HCT116 (cell line): ENCODE measurements around the gene STPG3.

Experiments used
- CEBPB ChIP-seq: IDR thresholded peaks from 2 replicates; pipeline ENCODE4 v1.6.1; 2012; ENCODE audit warnings: low read depth
- EGR1 ChIP-seq: IDR thresholded peaks from 2 replicates; pipeline ENCODE4 v1.6.1; 2012; ENCODE audit warnings: low read depth
- EZH2 ChIP-seq: fragments of 200-600 bp; sonication (generic); IDR thresholded peaks from 2 replicates; pipeline ENCODE4 v1.6.1; 2017; ENCODE audit warnings: antibody characterized with exemption, mixed run types
- EZH2phosphoT487 ChIP-seq: fragments of 200-600 bp; IDR thresholded peaks from 2 replicates; pipeline ENCODE4 v1.6.1; 2018; ENCODE audit warnings: antibody characterized with exemption, borderline replicate concordance
- JUND ChIP-seq: IDR thresholded peaks from 2 replicates; pipeline ENCODE4 v1.6.1; 2012
- POLR2A ChIP-seq: IDR thresholded peaks from 2 replicates; pipeline ENCODE4 v1.7.0; 2011; ENCODE audit warnings: borderline replicate concordance; ENCODE audit not compliant: insufficient read depth, insufficient read length; ENCODE audit errors: extremely low read depth
- POLR2AphosphoS5 ChIP-seq: IDR thresholded peaks from 2 replicates; pipeline ENCODE4 v1.6.1; 2011; ENCODE audit warnings: mild to moderate bottlenecking, low read depth, low read length, moderate library complexity
- TCF7L2 ChIP-seq: IDR thresholded peaks from 2 replicates; pipeline ENCODE4 v1.7.0; 2011; ENCODE audit warnings: borderline replicate concordance, inconsistent platforms; ENCODE audit not compliant: insufficient read depth, insufficient read length; ENCODE audit errors: extremely low read depth
- TF ChIP-seq, protein P1 (sequence below), 3 experiments: fragments of 200-600 bp in 1 of 3; sonication (generic) in 1 of 3; IDR thresholded peaks in 2 of 3; conservative IDR thresholded peaks in 1 of 3; 2 replicates each; pipeline ENCODE4 v1.5.1; 2012 to 2017; ENCODE audit warnings: low read depth in 2 of 3, low read length in 2 of 3, antibody characterized with exemption in 1 of 3, borderline replicate concordance in 1 of 3, control low read depth in 1 of 3, mild to moderate bottlenecking in 1 of 3, mixed read lengths in 1 of 3, mixed run types in 1 of 3, moderate library complexity in 1 of 3; ENCODE audit not compliant: insufficient read depth in 1 of 3
- TF ChIP-seq, protein P2 (sequence below): IDR thresholded peaks from 2 replicates; pipeline ENCODE4 v1.6.1; 2012

DNA sequence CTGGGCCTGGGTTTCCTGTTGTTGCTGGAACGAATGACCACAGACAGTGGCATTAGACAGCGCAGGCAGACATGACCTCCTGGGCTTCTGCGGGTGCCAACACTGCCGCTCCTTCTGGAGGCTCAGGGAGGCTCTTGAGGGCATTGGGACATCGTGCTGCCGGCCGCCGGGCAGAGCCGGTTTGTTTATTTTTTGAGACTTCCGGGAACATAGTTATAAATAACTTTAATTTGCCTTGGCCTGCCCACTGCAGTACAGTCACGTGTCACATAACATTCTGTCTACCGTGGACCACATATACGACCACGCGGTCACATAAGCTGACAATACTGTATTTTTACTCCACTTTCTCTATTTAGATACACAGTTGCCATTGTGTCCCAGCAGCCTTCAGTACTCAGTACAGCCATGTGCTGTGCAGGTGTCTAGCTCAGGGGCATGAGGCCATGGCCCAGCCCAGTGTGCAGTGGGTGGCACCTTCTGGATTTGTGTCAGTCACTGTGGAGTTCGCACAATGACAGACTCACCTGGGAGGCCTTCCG, 18.2 kb downstream of the STPG3 start:
- TF ChIP-seq, protein P1, sequence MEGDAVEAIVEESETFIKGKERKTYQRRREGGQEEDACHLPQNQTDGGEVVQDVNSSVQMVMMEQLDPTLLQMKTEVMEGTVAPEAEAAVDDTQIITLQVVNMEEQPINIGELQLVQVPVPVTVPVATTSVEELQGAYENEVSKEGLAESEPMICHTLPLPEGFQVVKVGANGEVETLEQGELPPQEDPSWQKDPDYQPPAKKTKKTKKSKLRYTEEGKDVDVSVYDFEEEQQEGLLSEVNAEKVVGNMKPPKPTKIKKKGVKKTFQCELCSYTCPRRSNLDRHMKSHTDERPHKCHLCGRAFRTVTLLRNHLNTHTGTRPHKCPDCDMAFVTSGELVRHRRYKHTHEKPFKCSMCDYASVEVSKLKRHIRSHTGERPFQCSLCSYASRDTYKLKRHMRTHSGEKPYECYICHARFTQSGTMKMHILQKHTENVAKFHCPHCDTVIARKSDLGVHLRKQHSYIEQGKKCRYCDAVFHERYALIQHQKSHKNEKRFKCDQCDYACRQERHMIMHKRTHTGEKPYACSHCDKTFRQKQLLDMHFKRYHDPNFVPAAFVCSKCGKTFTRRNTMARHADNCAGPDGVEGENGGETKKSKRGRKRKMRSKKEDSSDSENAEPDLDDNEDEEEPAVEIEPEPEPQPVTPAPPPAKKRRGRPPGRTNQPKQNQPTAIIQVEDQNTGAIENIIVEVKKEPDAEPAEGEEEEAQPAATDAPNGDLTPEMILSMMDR (IDR thresholded peaks at IDR 0.05 in 2 of 3, conservative IDR thresholded peaks at IDR 0.05 in 1 of 3; ENCODE audit: borderline replicate concordance in 1 of 3, insufficient read depth in 1 of 3, low read depth in 2 of 3, low read length in 2 of 3) = no peak
- TF ChIP-seq JUND = no peak
- no peak for TF ChIP-seq POLR2A
- no peak for TF ChIP-seq EGR1
- no peak for TF ChIP-seq TCF7L2
- no peak for TF ChIP-seq POLR2AphosphoS5
- no peak for TF ChIP-seq EZH2phosphoT487
- TF ChIP-seq, protein P2, sequence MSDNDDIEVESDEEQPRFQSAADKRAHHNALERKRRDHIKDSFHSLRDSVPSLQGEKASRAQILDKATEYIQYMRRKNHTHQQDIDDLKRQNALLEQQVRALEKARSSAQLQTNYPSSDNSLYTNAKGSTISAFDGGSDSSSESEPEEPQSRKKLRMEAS = no peak
- no peak for TF ChIP-seq CEBPB
- no peak for TF ChIP-seq EZH2
